TTC549 (cell line): ENCODE data around the gene MYO19.

Experiments used
- FAIRE-seq: peaks from 2 replicates; lab custom pipeline; 2012; peaks lifted over from hg19 to GRCh38; lab: Jason Lieb, UNC

Gene MYO19, protein sequence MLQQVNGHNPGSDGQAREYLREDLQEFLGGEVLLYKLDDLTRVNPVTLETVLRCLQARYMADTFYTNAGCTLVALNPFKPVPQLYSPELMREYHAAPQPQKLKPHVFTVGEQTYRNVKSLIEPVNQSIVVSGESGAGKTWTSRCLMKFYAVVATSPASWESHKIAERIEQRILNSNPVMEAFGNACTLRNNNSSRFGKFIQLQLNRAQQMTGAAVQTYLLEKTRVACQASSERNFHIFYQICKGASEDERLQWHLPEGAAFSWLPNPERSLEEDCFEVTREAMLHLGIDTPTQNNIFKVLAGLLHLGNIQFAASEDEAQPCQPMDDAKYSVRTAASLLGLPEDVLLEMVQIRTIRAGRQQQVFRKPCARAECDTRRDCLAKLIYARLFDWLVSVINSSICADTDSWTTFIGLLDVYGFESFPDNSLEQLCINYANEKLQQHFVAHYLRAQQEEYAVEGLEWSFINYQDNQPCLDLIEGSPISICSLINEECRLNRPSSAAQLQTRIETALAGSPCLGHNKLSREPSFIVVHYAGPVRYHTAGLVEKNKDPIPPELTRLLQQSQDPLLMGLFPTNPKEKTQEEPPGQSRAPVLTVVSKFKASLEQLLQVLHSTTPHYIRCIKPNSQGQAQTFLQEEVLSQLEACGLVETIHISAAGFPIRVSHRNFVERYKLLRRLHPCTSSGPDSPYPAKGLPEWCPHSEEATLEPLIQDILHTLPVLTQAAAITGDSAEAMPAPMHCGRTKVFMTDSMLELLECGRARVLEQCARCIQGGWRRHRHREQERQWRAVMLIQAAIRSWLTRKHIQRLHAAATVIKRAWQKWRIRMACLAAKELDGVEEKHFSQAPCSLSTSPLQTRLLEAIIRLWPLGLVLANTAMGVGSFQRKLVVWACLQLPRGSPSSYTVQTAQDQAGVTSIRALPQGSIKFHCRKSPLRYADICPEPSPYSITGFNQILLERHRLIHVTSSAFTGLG

DNA sequence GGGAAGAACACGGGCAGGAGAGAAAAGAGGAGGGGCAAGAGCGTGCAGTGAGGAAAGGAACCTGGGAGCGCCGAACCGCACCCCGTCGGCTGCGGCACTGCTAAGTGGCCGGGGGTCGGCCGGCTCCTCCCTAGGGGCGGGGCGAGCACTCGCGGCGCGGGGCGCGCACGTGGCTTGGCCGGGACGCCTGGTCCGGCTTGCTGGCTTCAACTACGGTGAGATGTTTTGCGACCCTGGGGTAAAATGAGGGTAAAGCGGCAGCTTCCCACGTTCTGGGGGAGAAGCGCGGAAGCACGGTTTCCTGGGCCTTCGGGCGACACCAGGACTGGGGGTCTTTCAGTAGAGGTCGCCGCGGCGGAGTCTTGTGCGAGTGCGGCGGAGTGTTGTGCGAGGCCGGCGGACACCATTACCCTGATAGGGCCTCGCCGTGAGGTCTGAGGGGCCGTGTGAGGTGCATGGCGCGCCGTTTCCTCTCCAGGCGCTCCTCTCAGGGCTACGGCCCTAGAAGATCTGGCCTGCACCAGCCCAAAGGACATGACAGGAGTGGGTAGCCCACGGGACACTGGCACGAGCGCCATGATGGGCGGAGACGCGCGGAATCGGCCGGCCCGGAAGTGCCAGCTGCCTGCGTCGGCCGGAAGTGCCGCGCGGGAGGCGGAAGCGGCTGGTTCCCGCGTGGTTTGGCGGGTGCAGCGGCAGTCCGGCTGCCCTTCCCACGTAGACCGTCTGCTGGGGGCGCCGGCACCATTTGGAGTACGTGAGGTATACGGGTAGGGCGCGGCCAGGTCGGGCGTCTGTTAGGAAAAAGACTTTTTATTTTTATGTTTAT is at the start of gene MYO19, which contains the start of gene PIGW:
MYO19 (minus strand) TSS at position 29 of the 829 bp plus-strand sequence. CDS start 2,330 bp downstream, outside the sequence.
PIGW (plus strand) TSS at position 148 of the 829 bp plus-strand sequence. CDS start 2,115 bp downstream, outside the sequence.
- no peak for FAIRE-seq

DNA sequence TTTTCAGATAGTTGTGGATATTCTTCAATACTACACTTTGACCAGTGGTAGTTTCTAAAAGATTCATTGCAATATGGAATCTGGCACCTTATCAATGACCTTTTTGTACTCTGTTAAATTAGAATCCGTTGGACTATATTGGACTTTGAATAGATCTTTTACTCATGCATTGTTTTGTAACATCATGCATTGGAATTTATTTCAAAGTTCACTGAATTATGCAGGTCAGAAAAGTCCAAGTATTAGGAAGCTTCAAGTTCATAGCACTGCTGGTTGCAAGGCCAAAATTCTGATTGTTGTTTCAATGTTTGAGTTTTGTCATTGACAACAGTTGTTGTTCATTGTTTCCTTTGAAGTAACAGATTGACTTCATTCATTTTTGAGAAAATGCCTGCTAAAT is 49.1 kb upstream of the MYO19 start:
- FAIRE-seq, result no peak

DNA sequence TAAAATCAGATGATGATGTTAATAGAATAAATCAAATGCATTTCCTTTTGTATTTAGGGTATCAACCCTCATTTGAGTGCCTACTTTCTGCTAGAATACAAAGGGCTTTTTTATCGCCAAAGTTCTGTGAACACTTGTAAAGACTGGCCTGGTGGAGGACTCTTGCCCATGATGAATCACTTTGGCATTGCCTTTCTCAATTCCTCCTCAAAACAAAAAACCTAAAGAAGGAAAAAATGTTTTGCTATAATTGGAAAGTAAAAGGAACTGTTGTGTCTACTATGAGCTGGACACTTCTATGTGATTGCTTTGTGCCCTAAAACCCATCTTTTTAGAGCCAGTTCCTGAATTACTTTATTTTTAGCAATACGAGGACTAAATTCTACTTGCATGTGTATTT is 44.0 kb upstream of the MYO19 start:
- FAIRE-seq, result no peak

DNA sequence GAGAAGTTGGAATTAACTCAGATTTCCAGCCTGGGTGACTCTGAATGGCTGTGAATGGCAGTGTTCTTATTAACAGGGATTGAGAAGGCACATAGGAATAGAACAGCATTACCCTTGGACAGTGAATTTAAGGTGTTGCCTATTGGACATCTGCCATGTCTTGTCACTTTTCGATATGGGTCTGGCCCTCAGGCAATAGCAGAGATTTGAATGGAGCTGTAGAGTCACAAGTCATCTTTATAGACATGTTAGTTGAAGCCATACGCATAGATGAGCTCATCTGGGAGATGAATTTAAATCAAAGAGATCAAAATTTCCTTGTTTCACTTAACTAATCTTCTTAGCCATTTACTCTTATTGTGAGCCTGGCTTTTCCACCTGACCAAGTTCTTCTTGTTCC is 42.1 kb upstream of the MYO19 start:
- no peak for FAIRE-seq

DNA sequence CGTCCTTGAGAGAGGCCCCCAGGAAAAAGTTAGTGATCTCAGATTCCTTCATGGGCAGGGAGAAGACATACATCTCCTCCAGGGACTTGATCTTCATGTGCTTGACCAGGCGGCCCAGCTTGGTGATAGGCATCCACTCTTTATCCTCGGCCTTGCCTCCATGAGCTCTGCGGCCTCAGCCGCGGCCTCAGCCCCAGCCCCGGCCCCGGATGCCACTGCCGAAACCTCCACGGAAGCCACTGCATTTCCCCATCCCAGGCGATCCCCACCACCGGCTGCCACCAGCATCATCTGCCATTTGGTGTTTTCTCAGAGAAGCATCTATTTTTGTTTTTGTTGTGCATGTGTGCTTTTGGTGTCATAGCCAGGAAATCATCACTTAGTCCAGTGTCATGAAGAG is 40.4 kb upstream of the MYO19 start:
- no peak for FAIRE-seq

DNA sequence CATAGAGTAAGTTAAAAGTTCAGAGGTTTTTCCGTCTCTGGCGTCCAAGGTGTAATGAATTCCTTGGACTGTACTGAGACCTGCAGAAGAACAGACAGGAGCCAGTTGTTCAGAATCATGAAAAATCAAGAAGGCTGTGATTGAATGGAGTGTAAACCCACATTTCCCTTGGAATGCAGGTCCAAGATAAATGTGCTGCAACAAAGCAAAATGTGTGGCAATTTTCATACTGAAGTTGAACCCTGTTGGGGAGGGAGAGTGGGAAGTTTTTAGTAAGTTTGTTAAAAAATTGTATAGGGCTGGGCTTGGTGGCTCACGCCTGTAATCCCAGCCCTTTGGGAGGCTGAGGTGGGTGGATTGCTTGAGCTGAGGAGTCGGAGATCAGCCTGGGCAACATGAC is 31.4 kb upstream of the MYO19 start:
- no peak for FAIRE-seq

DNA sequence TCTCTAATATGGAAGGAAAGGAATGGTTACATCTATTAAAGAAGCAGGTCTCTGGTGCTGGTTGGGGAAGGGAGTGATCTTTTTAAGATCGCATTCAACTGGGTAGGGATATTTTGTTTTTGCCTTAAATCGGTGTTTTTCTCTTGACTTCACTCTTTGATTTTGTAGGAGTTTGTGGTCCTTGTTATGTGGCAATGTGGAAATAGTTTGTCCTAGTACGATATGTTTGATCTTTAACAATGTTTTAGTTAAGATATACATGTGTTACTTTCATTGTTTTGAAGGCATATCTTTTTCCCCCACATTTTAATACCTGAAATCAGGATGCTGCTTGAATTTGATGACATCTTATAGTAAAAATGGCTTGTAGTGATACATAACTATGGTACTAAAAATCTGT is 18.8 kb upstream of the MYO19 start:
- no peak for FAIRE-seq

DNA sequence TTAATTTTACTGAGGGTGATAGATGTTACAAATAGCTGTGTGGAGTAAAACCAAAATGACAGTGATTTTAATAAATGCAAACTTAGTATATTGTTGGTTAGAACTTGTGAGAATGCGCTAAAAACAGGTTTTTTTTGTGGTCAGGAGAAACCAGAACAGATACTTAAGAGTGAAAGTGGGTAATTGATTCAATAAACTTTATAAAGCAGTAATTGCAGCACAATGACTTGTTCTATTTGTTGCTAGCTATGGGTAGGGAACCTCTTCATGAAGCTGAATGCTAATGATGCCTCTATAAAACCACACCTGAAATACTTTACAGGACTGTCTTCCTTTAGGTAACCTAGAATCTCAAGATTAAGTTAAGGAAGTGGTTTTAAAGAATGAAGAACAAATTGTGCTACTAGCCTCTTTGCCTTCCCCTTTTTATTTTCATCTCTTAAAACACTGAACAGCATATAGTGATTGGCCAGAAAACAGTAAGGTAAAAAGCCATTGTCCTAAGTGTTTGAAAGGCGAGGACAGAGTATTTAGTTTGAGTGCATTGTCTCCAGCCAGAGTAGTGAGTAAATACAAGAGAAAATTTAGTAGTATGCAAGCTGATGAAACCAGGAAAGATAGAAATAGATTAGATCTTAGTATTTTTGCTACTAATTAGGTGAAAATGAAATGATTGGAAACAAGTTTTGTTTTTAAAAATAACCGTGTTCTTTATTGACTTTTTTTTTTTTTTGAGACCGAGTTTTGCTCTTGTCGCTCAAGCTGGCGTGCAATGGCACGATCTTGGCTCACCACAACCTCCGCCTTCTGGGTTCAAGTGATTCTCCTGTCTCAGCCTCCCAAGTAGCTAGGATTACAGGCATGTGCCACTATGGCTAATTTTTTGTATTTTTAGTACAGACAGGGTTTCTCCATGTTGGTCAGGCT is 16.1 kb upstream of the MYO19 start:
- FAIRE-seq, result no peak

DNA sequence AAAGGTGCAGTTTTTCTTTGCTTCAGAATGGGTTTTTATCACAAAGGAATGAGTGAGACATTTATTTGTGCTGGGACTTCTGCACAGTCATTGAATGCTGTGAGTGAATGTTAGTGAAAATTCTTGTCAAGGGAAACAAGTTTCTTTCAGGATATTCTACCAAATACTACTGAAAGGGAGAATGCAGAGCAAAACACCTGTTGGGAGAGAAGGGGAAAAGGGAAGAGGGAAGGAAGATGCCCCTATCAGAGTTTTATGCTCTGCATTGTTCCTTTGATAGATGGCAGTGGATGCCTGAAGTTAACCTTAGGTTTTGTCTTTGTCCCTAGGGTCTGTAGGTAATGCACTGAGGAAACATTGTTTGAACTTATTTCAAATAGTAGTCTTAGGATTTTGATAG is 13.1 kb upstream of the MYO19 start:
- FAIRE-seq, result no peak

DNA sequence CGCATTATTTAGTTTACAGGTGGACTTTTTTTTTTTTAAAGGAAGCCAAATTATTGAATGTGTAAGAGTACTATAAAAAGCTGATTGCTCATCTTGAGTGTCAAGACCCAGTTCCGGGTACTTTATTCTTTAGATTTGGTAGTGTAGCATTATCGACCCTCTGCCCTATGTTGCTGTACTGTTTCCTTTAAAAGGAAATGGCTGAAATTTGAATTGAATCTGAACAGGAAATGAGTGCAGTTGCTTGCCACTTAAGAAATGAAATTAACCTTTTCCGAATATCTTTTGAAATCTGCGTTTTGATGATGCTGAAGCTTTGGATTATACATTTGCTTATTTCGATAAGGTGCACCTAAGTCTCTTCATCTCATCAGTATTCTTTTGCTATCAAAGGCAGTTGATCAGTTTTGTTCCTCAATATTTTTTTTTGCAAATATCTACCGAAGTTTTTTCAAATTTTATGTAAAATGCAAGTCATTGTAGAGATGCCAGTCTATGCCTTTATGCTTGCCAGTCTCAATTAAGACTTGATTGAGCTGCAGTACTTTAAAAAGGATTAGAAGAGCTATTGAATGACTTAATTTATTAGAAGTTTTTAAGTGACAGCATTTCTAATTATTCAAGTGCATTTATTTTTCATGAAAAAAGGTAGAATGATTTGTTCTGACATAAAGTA is 11.9 kb upstream of the MYO19 start:
- no peak for FAIRE-seq

DNA sequence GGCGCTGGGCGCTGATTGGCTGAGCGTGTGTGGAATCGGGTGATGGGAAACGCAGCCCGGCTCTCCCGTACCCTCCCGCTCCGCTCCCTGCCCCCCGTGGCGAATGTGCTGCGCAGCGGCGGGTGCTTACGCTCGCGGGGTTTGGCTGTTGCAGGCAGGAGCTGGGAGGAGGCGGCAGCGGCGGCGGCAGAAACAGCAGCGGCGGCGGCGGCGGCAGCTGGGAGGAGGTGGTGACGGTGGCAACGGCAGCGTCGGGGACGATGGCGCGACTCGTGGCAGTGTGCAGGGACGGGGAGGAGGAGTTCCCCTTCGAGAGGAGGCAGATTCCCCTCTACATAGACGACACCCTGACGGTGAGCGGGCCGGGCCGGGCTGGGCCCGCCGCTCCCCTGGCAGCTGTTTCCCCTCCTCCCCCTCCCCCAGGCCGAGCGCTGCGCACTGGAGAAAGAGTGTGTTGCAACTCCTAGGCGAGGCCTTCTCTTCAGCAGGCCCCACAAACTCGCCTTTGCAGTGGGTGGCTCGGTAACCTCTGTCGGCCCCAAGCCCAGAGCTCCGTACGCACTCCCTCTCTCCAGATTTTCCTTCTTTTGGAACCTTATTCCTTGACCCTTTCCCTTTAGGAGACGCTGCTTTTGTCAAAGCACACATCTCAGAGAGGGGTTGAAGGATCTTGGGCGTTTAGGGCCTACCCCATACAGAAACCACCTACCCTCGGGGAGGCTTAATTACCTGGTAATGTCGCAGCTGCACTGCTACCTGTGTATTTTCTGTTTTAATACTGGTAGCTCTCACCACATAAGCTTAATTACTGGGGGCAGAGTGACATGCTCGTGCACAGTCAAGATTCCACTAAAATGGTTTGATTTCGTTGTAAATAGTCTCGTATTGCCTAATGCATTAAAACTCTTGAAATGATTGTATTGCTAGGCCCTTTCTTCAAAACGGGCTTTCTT is 11.1 kb upstream of the MYO19 start:
- FAIRE-seq, result no peak

DNA sequence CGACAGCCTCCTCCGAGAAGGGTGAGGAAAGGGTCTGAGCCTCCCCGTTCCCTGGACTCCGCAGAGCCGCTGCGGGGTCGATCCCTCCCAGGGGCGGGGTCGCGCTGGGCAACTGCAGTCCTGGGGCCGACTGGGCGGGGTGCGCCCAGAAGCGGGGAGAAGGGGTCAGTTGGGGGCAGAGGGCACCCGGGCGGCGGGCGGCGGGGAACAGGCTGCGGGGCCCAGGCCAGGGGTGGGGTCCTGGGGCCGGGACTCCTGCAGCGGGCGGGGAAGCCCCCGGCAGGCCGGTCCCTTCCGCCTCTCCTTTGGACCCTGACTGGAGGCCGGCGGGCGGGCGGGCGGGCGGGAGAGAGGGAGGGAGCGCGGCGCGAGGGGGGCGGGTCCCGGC is 10.4 kb upstream of the MYO19 start:
- FAIRE-seq, result no peak

DNA sequence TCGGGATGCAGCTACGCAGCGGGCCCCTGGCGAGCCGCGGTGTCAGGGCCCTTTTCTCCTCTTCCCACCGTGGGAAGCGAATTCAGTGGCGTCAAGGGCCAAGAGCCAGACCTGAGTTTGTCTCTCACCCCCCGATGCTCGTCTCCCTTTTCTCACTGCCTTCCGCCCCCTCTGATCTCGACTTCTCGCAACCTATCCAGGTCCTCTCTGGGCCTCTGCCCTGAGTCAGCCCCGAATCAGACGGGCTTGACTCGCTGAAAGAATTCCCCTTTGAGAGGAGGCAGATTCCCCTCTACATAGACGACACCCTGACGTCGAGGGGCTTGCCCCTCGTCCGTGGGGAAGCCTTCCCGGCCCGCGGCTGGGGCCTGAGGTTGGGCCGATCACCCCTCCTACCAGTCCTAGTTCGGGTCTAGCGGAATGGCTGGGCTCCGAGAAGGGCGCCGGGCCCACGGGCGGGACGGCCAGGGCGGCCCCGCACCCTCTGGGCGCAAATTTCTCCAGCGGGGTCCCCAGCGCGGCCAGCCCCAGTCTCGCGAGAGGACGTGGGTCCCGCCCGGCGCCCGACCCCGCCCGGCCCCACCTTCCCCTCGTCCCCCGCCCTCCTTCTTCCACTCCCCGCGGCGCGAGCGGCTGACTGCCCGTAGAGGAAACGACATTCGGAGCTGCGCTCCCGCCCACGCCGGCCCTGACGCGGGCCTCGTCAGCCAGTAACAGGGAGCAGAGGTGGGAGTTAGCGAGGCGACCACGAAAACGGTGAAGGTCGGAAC is 9.8 kb upstream of the MYO19 start, which contains the start of gene GGNBP2:
GGNBP2 (plus strand) TSS at position 613 of the 770 bp plus-strand sequence. CDS start 806 bp downstream, outside the sequence.
- no peak for FAIRE-seq

DNA sequence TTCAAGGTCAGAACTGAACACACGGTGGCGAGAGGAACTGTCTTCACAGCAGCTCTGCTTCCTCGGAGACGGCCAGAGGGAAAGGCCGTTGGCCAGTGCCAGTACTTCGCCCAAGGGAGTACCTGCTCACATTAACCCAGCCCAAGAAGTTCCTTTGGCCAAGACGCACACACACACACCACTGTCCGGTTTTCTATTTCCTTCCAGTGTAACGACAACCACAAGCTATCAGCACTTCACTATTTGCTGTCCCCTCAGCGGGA is 9.3 kb upstream of the MYO19 start:
- FAIRE-seq, result no peak

DNA sequence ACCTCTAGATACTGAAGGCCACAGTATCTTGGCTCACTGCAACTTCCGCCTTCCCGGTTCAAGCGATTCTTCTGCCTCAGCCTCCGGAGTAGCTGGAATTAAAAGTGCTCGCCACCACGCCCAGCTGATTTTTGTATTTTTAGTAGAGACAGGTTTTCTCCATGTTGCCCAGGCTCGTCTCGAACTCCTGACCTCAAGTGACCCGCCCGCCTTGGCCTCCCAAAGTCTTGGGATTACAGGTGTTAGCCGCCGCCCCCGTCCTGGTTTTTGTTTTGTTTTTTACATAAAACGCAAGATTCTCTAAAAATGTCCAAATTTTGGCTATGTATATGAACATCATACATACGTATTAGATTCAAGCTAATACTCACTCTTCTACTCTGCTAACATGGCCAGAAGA is 8.1 kb upstream of the MYO19 start:
- FAIRE-seq, result no peak

DNA sequence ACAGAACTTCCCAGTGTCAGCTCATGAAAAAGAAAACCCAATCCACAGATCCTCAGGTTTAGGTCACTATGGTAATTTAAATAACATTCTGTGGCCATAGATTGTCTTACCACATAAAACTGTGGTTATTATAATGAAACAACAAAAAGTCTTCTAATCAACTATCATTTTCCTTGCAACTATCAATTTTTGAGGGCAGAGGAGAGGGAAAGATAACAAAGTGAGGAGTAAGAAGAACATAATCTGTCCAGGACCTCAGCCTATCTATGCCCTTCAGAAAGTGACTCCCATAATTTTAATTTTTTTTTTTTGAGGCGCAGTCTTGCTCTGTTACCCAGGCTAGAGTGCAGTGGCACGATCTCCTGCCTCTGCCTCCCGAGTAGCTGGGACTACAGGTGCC is 6.0 kb upstream of the MYO19 start:
- no peak for FAIRE-seq

DNA sequence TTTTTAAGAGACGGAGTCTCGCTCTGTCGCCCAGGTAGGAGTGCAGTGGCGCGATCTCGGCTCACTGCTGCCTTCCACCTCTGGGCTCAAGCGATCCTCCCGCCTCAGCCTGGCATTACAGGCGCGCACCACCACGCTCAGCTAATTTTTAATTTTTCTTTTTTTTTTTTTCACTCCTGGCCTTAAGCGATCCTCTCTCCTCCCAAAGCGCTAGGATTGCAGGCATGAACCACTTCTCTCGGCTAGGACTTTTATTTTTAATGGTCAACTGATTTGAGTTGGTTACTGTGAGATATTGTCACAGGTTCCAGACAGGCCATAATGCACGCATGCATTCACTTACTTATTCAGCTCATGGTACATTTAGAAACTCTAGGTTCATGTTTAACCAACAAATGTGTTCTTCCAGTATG is 1.0 kb upstream of the MYO19 start:
- FAIRE-seq, result no peak

DNA sequence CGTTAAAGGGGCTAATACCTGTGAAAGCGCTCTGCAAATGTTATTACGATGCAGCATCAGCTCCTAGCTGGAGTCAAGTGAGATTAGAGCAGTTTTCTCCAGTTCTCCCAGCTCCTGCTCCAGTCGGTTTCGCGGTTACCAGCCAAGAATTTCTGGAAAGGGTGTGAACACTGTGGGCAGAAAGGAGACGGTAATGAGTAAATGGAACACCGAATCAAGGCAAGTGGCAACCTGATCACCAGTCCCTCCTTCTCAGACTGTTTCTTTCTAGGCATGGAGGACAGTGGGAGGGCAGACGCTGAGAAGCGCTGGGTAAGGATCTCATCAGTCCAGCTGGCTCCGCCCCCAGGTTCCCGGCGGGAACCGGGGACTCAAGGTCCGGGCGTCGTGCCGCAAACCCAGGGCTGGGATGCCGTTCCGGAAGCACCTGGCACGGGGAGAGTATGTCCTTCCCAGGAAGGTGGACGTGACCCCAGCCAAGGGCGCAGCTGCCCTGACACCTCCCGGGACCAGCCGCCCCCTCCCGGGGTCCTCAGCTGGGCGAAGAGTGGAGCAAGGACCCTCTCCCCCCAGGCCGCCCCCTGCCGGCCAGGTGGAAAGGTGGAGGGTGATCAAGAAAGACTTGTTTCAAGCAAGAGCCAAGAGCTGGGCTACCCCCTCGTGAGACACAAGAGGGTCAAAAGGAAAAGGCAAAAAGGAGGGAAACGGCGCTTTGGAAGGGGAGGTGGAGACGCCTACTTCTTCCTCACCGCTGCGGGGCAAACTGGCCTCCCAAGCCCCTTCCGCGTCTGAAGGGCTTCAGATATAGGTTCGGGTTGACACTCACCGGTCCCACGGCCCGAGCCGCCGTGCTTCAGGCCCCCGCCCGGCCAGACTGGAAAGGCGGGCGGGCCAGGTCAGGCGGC is 481 bp downstream of the MYO19 start:
- no peak for FAIRE-seq
